ENCODE data around the gene TFAP2C. TPM values are rescaled to one million over a fixed set of nuclear protein-coding genes. Genes with fewer than 3 reads are reported as not detected.

Gene TFAP2C
- total and polyA plus RNA-seq, 2 donors (not counting 3 experiments of a cell fraction or from before 2014, with no cell fraction given), result 0.06 TPM; not detected in 1

GRCh38 chr20:56629464-56630085 is 469 bp downstream of the TFAP2C start:
- H4K20me1 ChIP-seq (replicated peaks; ENCODE audit: control insufficient read depth, extremely low read depth, insufficient read depth, low read length), result no peaks in the 10 kb centered on the region
- no peak for TF ChIP-seq EZH2 (IDR thresholded peaks at IDR 0.05; ENCODE audit: borderline replicate concordance, low read depth, low read length, severe bottlenecking)
- no peak for TF ChIP-seq MYC (IDR thresholded peaks at IDR 0.05; ENCODE audit: low read depth, low read length)
- no peak for TF ChIP-seq POLR2A (IDR thresholded peaks at IDR 0.05; ENCODE audit: low read depth, low read length)
- TF ChIP-seq FOS (IDR thresholded peaks at IDR 0.05; ENCODE audit: borderline replicate concordance, insufficient read depth, low read length), result no peak
- TF ChIP-seq JUN (IDR thresholded peaks at IDR 0.05; ENCODE audit: borderline replicate concordance, insufficient read depth, insufficient read length, low read depth), result no peak
- TF ChIP-seq GATA2 (IDR thresholded peaks at IDR 0.05; ENCODE audit: insufficient read depth, insufficient read length, low read depth, low read length), result no peak
- TF ChIP-seq MAX (IDR thresholded peaks at IDR 0.05; ENCODE audit: insufficient read depth, insufficient read length), result no peak
- no peak for TF ChIP-seq POLR2AphosphoS5 (IDR thresholded peaks at IDR 0.05; ENCODE audit: insufficient read depth, low read depth, low read length)
- no peak for TF ChIP-seq CTCF (IDR thresholded peaks at IDR 0.05; ENCODE audit: extremely low read depth in 1 of 2, insufficient read depth in 1 of 2, low read depth in 1 of 2, low read length in 2 of 2)
- peaks cover 68 to 78% of the 10 kb centered on the region in 2 experiments for H3K27me3 ChIP-seq (ENCODE audit: control insufficient read depth in 2 of 2, insufficient read depth in 2 of 2, low read length in 2 of 2)
- dilution Hi-C loops (cut with MboI; ENCODE audit: extremely low pct_ligation_motif_present, low sequenced_read_pairs) (no loop called here), intact Hi-C loops (cut with micrococcal nuclease) (loop anchor here (5.0 kb wide), 1 partner anchor 77 kb away; no protein-coding TSS in a partner anchor)
- H3K9me1 ChIP-seq (replicated peaks; ENCODE audit: control insufficient read depth, extremely low read depth, insufficient read depth, low read length), result no peaks in the 10 kb centered on the region
- DNase-seq (ENCODE audit: low read depth, low spot score), result no peak
- no peaks in the 10 kb centered on the region for H3K9me3 ChIP-seq (replicated peaks; ENCODE audit: control insufficient read depth, insufficient read depth, low read length)
- no peak overlapping the region for H3K4me3 ChIP-seq (replicated peaks in 1 of 3; ENCODE audit: insufficient read depth in 1 of 3, low read depth in 1 of 3, low read length in 3 of 3)
- H3K4me1 ChIP-seq (ENCODE audit: control insufficient read depth, extremely low read depth, insufficient read depth, low read length), result no peaks in the 10 kb centered on the region
- H3K27ac ChIP-seq (ENCODE audit: insufficient read depth, low read depth, low read length), result no peak overlapping the region
- no peaks in the 10 kb centered on the region for H3K36me3 ChIP-seq (ENCODE audit: control insufficient read depth in 2 of 2, extremely low read depth in 1 of 2, insufficient read depth in 2 of 2, low read length in 2 of 2)
- H3K4me2 ChIP-seq (ENCODE audit: insufficient read depth, low read length), result no peak overlapping the region
- BruUV-seq (replicated peaks), result no TSS peak
- H3K79me2 ChIP-seq (ENCODE audit: control insufficient read depth, insufficient read depth, low read length), result no peaks in the 10 kb centered on the region
- ChIA-PET CTCF (interaction anchor here (1.2 kb wide), 1 partner anchor 344 kb away, joined by 3 read pairs; no protein-coding TSS in a partner anchor), POLR2A (no interaction called here)
- no peak for FAIRE-seq
- H3K9ac ChIP-seq (replicated peaks; ENCODE audit: extremely low read depth, insufficient read depth, low read length), result no peak overlapping the region
- no peak overlapping the region for H2AFZ ChIP-seq (ENCODE audit: low read depth, low read length)

Data from endothelial cell of umbilical vein (primary cell).